H9 (cell line): ENCODE results near the gene MARF1. TPM values are rescaled to one million over a fixed set of nuclear protein-coding genes. Genes with fewer than 3 reads are reported as not detected.

ENCODE experiments used
- DNase-seq: peaks from one replicate; pipeline ENCODE4 v3.0.0-alpha.2; 2017
- H2AFZ ChIP-seq: one replicate; pipeline ENCODE4 v1.6.1; 2013; ENCODE audit warnings: mild to moderate bottlenecking, low read length, control low read depth, moderate library complexity
- H2AK5ac ChIP-seq: 2 replicates; pipeline ENCODE4 v1.6.1; 2013; ENCODE audit warnings: low read length, control low read depth, mixed read lengths; ENCODE audit not compliant: insufficient read length
- H2BK120ac ChIP-seq: one replicate; pipeline ENCODE4 v1.6.1; 2013; ENCODE audit warnings: low read depth, mild to moderate bottlenecking, low read length, control low read depth, inconsistent platforms; ENCODE audit not compliant: poor library complexity, severe bottlenecking
- H2BK12ac ChIP-seq: 2 replicates; pipeline ENCODE4 v1.6.1; 2013; ENCODE audit warnings: low read length, control low read depth, mixed read lengths, low read depth; ENCODE audit not compliant: insufficient read length
- H2BK15ac ChIP-seq: 2 replicates; pipeline ENCODE4 v1.6.1; 2013; ENCODE audit warnings: low read depth, low read length, control low read depth
- H2BK20ac ChIP-seq: one replicate; pipeline ENCODE4 v1.6.1; 2013; ENCODE audit warnings: low read depth, mild to moderate bottlenecking, low read length, control low read depth, inconsistent platforms; ENCODE audit not compliant: poor library complexity, severe bottlenecking
- H2BK5ac ChIP-seq: 2 replicates; pipeline ENCODE4 v1.6.1; 2013; ENCODE audit warnings: low read length, control low read depth, mixed read lengths; ENCODE audit not compliant: insufficient read length
- H3K14ac ChIP-seq: 2 replicates; pipeline ENCODE4 v1.6.1; 2013; ENCODE audit warnings: low read length, control low read depth; ENCODE audit not compliant: insufficient read depth
- H3K18ac ChIP-seq: 2 replicates; pipeline ENCODE4 v1.6.1; 2013; ENCODE audit warnings: low read depth, mild to moderate bottlenecking, mixed read lengths, low read length, control low read depth; ENCODE audit not compliant: insufficient read length
- H3K23ac ChIP-seq: 2 replicates; pipeline ENCODE4 v1.6.1; 2013; ENCODE audit warnings: low read length, control low read depth, mixed read lengths, low read depth; ENCODE audit not compliant: insufficient read length
- H3K23me2 ChIP-seq: 2 replicates; pipeline ENCODE4 v1.6.1; 2013; ENCODE audit warnings: low read depth, mild to moderate bottlenecking, mixed read lengths, low read length, control low read depth; ENCODE audit not compliant: insufficient read length, poor library complexity, severe bottlenecking
- H3K27ac ChIP-seq: 2 replicates; pipeline ENCODE4 v1.5.1; 2013; ENCODE audit warnings: low read length, control low read depth, mixed read lengths, low read depth; ENCODE audit not compliant: insufficient read length
- H3K27me3 ChIP-seq: 2 replicates; pipeline ENCODE4 v1.6.1; 2013; ENCODE audit warnings: low read length, control low read depth, inconsistent platforms; ENCODE audit not compliant: insufficient read depth
- H3K4ac ChIP-seq: 2 replicates; pipeline ENCODE4 v1.6.1; 2013; ENCODE audit warnings: low read depth, mild to moderate bottlenecking, control low read depth, inconsistent platforms, low read length, moderate library complexity
- H3K4me1 ChIP-seq: 2 replicates; pipeline ENCODE4 v1.6.1; 2013; ENCODE audit warnings: low read length, control low read depth, inconsistent platforms; ENCODE audit not compliant: insufficient read depth
- H3K4me2 ChIP-seq: 2 replicates; pipeline ENCODE4 v1.6.1; 2013; ENCODE audit warnings: low read length, control low read depth, mixed read lengths; ENCODE audit not compliant: insufficient read length, insufficient read depth
- H3K56ac ChIP-seq: 2 replicates; pipeline ENCODE4 v1.6.1; 2013; ENCODE audit warnings: low read depth, mild to moderate bottlenecking, mixed read lengths, low read length, control low read depth; ENCODE audit not compliant: insufficient read length
- H3K79me1 ChIP-seq: 2 replicates; pipeline ENCODE4 v1.6.1; 2013; ENCODE audit warnings: low read depth, mild to moderate bottlenecking, moderate library complexity, low read length, control low read depth, inconsistent platforms; ENCODE audit not compliant: insufficient read depth, poor library complexity, severe bottlenecking
- H3K79me2 ChIP-seq: 2 replicates; pipeline ENCODE4 v1.6.1; 2013; ENCODE audit warnings: low read length, control low read depth, inconsistent platforms; ENCODE audit not compliant: insufficient read depth
- H3K9ac ChIP-seq: 2 replicates; pipeline ENCODE4 v1.6.1; 2013; ENCODE audit warnings: low read length, control low read depth, mixed read lengths; ENCODE audit not compliant: insufficient read length; ENCODE audit errors: extremely low read depth
- H3K9me3 ChIP-seq: one replicate; pipeline ENCODE4 v1.6.1; 2013; ENCODE audit warnings: low read depth, low read length, inconsistent platforms; ENCODE audit not compliant: control insufficient read depth
- H3T11ph ChIP-seq: one replicate; pipeline ENCODE4 v1.6.1; 2013; ENCODE audit warnings: mild to moderate bottlenecking, low read length, control low read depth, inconsistent platforms
- H4K20me1 ChIP-seq: one replicate; pipeline ENCODE4 v1.6.1; 2013; ENCODE audit not compliant: control insufficient read depth, insufficient read length, insufficient read depth
- H4K5ac ChIP-seq: 2 replicates; pipeline ENCODE4 v1.6.1; 2013; ENCODE audit warnings: low read depth, mild to moderate bottlenecking, mixed read lengths, low read length, control low read depth; ENCODE audit not compliant: insufficient read length
- H4K8ac ChIP-seq: replicated peaks from 2 replicates; pipeline ENCODE4 v1.6.1; 2013; ENCODE audit warnings: low read length, control low read depth, mixed read lengths, low read depth; ENCODE audit not compliant: insufficient read length
- H4K91ac ChIP-seq: 2 replicates; pipeline ENCODE4 v1.6.1; 2013; ENCODE audit warnings: low read depth, mild to moderate bottlenecking, moderate library complexity, mixed read lengths, low read length, control low read depth; ENCODE audit not compliant: insufficient read length
- H3K27ac Mint-ChIP-seq, 3 experiments: 2 replicates in 2 of 3; 3 replicates in 1 of 3; pipeline ENCODE4 v1.8.0; 2020 to 2021; ENCODE audit warnings: mixed read lengths in 3 of 3, mild to moderate bottlenecking in 1 of 3, moderate library complexity in 1 of 3
- H3K27me3 Mint-ChIP-seq: 2 replicates; pipeline ENCODE4 v1.8.0; 2021; ENCODE audit warnings: low read depth, mild to moderate bottlenecking, moderate library complexity, mixed read lengths
- H3K36me3 Mint-ChIP-seq, 3 experiments: 2 replicates in 2 of 3; 3 replicates in 1 of 3; pipeline ENCODE4 v1.8.0; 2020 to 2021; ENCODE audit warnings: low read depth in 3 of 3, mixed read lengths in 3 of 3; ENCODE audit not compliant: insufficient read depth in 1 of 3
- H3K4me1 Mint-ChIP-seq, 2 experiments: 2 replicates each; pipeline ENCODE4 v1.8.0; 2020; ENCODE audit warnings: mixed read lengths in 2 of 2
- H3K4me3 Mint-ChIP-seq, 2 experiments: 2 replicates in 1 of 2; 3 replicates in 1 of 2; pipeline ENCODE4 v1.8.0; 2020 to 2021; ENCODE audit warnings: mild to moderate bottlenecking in 2 of 2, mixed read lengths in 2 of 2, moderate library complexity in 1 of 2
- H3K9me3 Mint-ChIP-seq, 2 experiments: 2 replicates in 1 of 2; 3 replicates in 1 of 2; pipeline ENCODE4 v1.8.0; 2020; ENCODE audit warnings: mild to moderate bottlenecking in 2 of 2, mixed read lengths in 2 of 2, moderate library complexity in 1 of 2
- CTCF ChIP-seq: fragments of 200-600 bp; sonication (generic); conservative IDR thresholded peaks from 3 replicates; pipeline ENCODE4 v1.8.0; 2021; ENCODE audit warnings: antibody characterized with exemption, mild to moderate bottlenecking
- WGBS: extraction: QIAGEN DNeasy Blood & Tissue Kit; methylation state at CpG from one replicate; pipeline ENCODE4 v1.1.7; 2013; ENCODE audit warnings: missing lambda C conversion rate, low lambda C conversion rate, mixed read lengths; ENCODE audit not compliant: insufficient read length; ENCODE audit errors: extremely low coverage; 5-methylcytosine and 5-hydroxymethylcytosine counted together
- total RNA-seq: library from RNA; stranded (reverse); gene quantifications from 2 replicates; pipeline ENCODE4 v1.2.1, GENCODE V29; 2021

MARF1 gene
- total RNA-seq, 1 experiment from 2014 or later = 23.3 TPM

- Mint-ChIP-seq H3K4me1 (no peaks in the 10 kb centered on the region), H3K27ac (no peak overlapping the region; a peak in 1 of 7 replicates), H3K4me3 (no peak overlapping the region), H3K9me3 (no peaks in the 10 kb centered on the region; a peak in 1 of 5 replicates), H3K27me3 (no peaks in the 10 kb centered on the region), H3K36me3 (peaks cover 12 to 35% (median 24%) of the 10 kb centered on the region in 3 experiments)
- Histone ChIP-seq H4K5ac (no peak overlapping the region), H3K4me1 (no peaks in the 10 kb centered on the region), H3K23ac (no peak overlapping the region), H2BK12ac (no peak overlapping the region), H3T11ph (no peak overlapping the region), H2BK5ac (no peak overlapping the region), H3K18ac (no peak overlapping the region), H2BK120ac (no peak overlapping the region), H3K9me3 (no peaks in the 10 kb centered on the region), H3K4me2 (no peak overlapping the region), H2BK20ac (no peak overlapping the region), H4K8ac (no peak overlapping the region), H3K23me2 (no peaks in the 10 kb centered on the region), H3K56ac (no peak overlapping the region), H3K79me1 (no peaks in the 10 kb centered on the region), H4K20me1 (no peaks in the 10 kb centered on the region), H3K14ac (no peak overlapping the region), H4K91ac (no peak overlapping the region), H3K27me3 (no peaks in the 10 kb centered on the region), H3K9ac (no peak overlapping the region), H2BK15ac (no peak overlapping the region), H2AFZ (no peak overlapping the region), H3K27ac (no peak overlapping the region), H3K4ac (no peak overlapping the region), H3K79me2 (no peaks in the 10 kb centered on the region), H2AK5ac (no peak overlapping the region)
- no CpG with 5 or more reads among the region's 4 CpGs for WGBS
- no peak for DNase-seq
- no peak for TF ChIP-seq CTCF
Measured at GRCh38 chr16:15578824-15579223, 64.1 kb downstream of the MARF1 start.
